Endodermal cell (in vitro differentiated cells): ENCODE data around the gene DOCK9. TPM values are rescaled to one million over a fixed set of nuclear protein-coding genes. Genes with fewer than 3 reads are reported as not detected.
A peak's percentile ranks its signal among the peaks of the same experiment; 100 is the strongest.

Source experiments
- DNase-seq: peaks from one replicate; pipeline ENCODE4 v3.0.0-alpha.2; 2017
- H3K27ac ChIP-seq: 2 replicates; pipeline ENCODE4 v1.5.1; 2013; ENCODE audit warnings: mild to moderate bottlenecking, low read depth, low read length, moderate library complexity
- H3K27me3 ChIP-seq: 2 replicates; pipeline ENCODE4 v1.6.1; 2013; ENCODE audit warnings: mild to moderate bottlenecking, low read length, moderate library complexity; ENCODE audit not compliant: insufficient read depth, control insufficient read depth, poor library complexity, severe bottlenecking
- H3K36me3 ChIP-seq: 2 replicates; pipeline ENCODE4 v1.7.0; 2013; ENCODE audit warnings: mild to moderate bottlenecking, low read length, moderate library complexity; ENCODE audit not compliant: control insufficient read depth, insufficient read depth
- H3K4me1 ChIP-seq: one replicate; pipeline ENCODE4 v1.7.0; 2013; ENCODE audit warnings: low read length; ENCODE audit not compliant: control insufficient read depth, insufficient read depth
- H3K4me3 ChIP-seq: 2 replicates; pipeline ENCODE4 v1.5.1; 2013; ENCODE audit warnings: mild to moderate bottlenecking, low read length, moderate library complexity
- H3K9ac ChIP-seq: 2 replicates; pipeline ENCODE4 v1.6.1; 2013; ENCODE audit warnings: mild to moderate bottlenecking, low read length, moderate library complexity; ENCODE audit not compliant: poor library complexity, severe bottlenecking; ENCODE audit errors: extremely low read depth
- H3K9me3 ChIP-seq: 2 replicates; pipeline ENCODE4 v1.6.1; 2013; ENCODE audit warnings: mild to moderate bottlenecking, low read length, moderate library complexity; ENCODE audit not compliant: control insufficient read depth
- H3K27ac Mint-ChIP-seq: 2 replicates; pipeline ENCODE4 v1.8.0; 2020; ENCODE audit warnings: mixed read lengths
- H3K27me3 Mint-ChIP-seq: 2 replicates; pipeline ENCODE4 v1.8.0; 2021; ENCODE audit warnings: mild to moderate bottlenecking, mixed read lengths; ENCODE audit not compliant: insufficient read depth
- H3K36me3 Mint-ChIP-seq: 2 replicates; pipeline ENCODE4 v1.8.0; 2020; ENCODE audit warnings: low read depth, mixed read lengths
- H3K4me1 Mint-ChIP-seq: 2 replicates; pipeline ENCODE4 v1.8.0; 2020; ENCODE audit warnings: mixed read lengths
- H3K4me3 Mint-ChIP-seq: 2 replicates; pipeline ENCODE4 v1.8.0; 2020; ENCODE audit warnings: mild to moderate bottlenecking, moderate library complexity, mixed read lengths
- H3K9me3 Mint-ChIP-seq: 2 replicates; pipeline ENCODE4 v1.8.0; 2020; ENCODE audit warnings: mild to moderate bottlenecking, mixed read lengths
- WGBS, 2 experiments: methylation state at CpG; one replicate each; pipeline versions ENCODE4 v1.1.5 to v1.1.7; 2013; ENCODE audit warnings: missing lambda C conversion rate in 2 of 2, mixed read lengths in 1 of 2; ENCODE audit not compliant: insufficient coverage in 1 of 2, insufficient read length in 1 of 2; 5-methylcytosine and 5-hydroxymethylcytosine counted together
- total RNA-seq, 2 donors: library from RNA; stranded (reverse); fragmentation: NEBNext Ultra II Directional in 1 of 2; extraction: Animal tissue kit (Norgen Biotek cat#: 25700) in 1 of 2; gene quantifications; 2 replicates in 1 of 2; 3 replicates in 1 of 2; pipeline ENCODE4 v1.2.1, GENCODE V29; 2021
- TF ChIP-seq, protein P1 (sequence below): fragments of 200-600 bp; sonication (generic); conservative IDR thresholded peaks from 2 replicates; pipeline ENCODE4 v1.5.0; 2021; ENCODE audit warnings: antibody characterized with exemption, mild to moderate bottlenecking

DOCK9 gene
- total RNA-seq, 2 donors from 2014 or later, result 15.6 to 22.5 TPM

DNA sequence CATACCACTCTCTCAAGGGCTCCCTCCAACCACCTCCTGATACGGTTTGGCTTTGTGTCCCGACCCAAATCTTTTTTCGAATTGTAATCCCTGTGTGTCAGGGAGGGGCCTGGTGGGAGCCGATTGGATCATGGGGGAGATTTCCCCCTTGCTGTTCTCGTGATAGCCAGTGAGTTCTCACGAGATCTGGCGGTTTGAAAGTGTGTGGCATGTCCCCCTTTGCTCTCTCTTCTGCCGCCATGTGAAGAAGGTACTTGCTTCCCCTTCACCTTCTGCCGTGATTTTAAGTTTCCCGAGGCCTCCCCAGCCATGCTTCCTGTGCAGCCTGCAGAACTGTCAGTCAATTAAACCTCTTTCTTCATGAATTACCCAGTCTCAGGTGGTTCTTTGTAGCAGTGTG, 190.7 kb downstream of the DOCK9 start:
- TF ChIP-seq, protein P1, sequence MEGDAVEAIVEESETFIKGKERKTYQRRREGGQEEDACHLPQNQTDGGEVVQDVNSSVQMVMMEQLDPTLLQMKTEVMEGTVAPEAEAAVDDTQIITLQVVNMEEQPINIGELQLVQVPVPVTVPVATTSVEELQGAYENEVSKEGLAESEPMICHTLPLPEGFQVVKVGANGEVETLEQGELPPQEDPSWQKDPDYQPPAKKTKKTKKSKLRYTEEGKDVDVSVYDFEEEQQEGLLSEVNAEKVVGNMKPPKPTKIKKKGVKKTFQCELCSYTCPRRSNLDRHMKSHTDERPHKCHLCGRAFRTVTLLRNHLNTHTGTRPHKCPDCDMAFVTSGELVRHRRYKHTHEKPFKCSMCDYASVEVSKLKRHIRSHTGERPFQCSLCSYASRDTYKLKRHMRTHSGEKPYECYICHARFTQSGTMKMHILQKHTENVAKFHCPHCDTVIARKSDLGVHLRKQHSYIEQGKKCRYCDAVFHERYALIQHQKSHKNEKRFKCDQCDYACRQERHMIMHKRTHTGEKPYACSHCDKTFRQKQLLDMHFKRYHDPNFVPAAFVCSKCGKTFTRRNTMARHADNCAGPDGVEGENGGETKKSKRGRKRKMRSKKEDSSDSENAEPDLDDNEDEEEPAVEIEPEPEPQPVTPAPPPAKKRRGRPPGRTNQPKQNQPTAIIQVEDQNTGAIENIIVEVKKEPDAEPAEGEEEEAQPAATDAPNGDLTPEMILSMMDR, result no peak

DNA sequence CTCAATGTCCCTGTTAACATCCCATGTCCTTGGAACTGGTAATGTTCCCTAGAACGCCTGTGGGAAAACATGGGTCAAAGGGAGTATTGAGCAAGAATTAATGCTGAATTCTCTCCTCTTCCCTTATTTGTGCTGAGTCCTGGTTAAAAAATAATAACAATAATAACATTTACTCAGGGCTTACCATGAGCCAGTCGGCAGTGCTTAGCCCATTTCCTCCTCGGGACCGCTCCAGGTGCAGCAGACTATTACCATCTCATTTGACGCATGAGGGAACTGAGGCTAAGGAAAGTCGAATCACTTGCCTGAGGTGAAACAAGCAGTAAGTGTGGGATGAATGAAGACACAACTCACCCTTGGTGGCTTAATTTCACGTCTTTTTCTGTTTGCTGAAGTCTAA, 191.8 kb downstream of the DOCK9 start:
- Histone ChIP-seq H3K27ac (no peak overlapping the region), H3K36me3 (no peaks in the 10 kb centered on the region), H3K9ac (no peak overlapping the region), H3K4me1 (no peaks in the 10 kb centered on the region), H3K4me3 (no peak overlapping the region), H3K9me3 (no peaks in the 10 kb centered on the region), H3K27me3 (peaks cover 10% of the 10 kb centered on the region)
- H3K36me3 Mint-ChIP-seq, result no peaks in the 10 kb centered on the region
- no peak overlapping the region for H3K27ac Mint-ChIP-seq
- peaks cover 9% of the 10 kb centered on the region for H3K27me3 Mint-ChIP-seq
- no peak overlapping the region for H3K4me3 Mint-ChIP-seq
- 92 to 98% methylated on average over 7 of the region's 7 CpGs for WGBS, 2 experiments
- H3K4me1 Mint-ChIP-seq, result no peaks in the 10 kb centered on the region
- TF ChIP-seq, protein P1, result no peak
- no peaks in the 10 kb centered on the region for H3K9me3 Mint-ChIP-seq
- DNase-seq, result no peak

More for the DNA sequence above, 190.7 kb downstream of the DOCK9 start:
- H3K9me3 ChIP-seq, result no peaks in the 10 kb centered on the region
- no peak overlapping the region for H3K4me3 Mint-ChIP-seq
- no peaks in the 10 kb centered on the region for H3K36me3 ChIP-seq
- 90 to 98% methylated on average over 8 to 10 of the region's 10 CpGs for WGBS, 2 experiments
- H3K4me1 Mint-ChIP-seq, result no peaks in the 10 kb centered on the region
- no peaks in the 10 kb centered on the region for H3K9me3 Mint-ChIP-seq
- no peak overlapping the region for H3K27ac Mint-ChIP-seq
- no peak overlapping the region for H3K4me3 ChIP-seq
- peaks cover 10% of the 10 kb centered on the region for H3K27me3 ChIP-seq
- H3K4me1 ChIP-seq, result no peaks in the 10 kb centered on the region
- peak; percentile 30 for DNase-seq
- H3K27me3 Mint-ChIP-seq, result peaks cover 9% of the 10 kb centered on the region
- no peak overlapping the region for H3K9ac ChIP-seq
- no peak overlapping the region for H3K27ac ChIP-seq
- H3K36me3 Mint-ChIP-seq, result no peaks in the 10 kb centered on the region

DNA sequence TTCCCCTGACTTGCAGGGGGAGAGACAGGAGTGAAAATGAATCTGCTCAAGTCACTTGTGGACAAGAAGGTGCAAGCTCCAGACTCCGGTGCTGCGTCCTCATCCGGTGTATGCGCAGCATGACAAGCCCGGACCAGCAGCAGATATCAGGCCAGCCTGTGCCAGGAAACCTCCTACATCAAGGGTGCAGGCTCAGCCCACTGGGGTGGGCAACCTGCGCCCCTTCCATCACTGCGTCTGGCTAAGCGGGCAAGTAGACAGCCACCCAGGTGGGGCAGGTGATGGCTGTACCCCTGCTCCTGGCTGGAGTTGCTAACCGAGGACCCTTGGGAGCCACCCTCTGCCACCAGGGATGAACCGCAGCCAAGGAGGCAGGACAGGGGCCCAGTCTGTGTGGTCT, 192.5 kb downstream of the DOCK9 start:
- H3K4me1 ChIP-seq, result no peaks in the 10 kb centered on the region
- no peak overlapping the region for H3K4me3 Mint-ChIP-seq
- no peak overlapping the region for H3K27ac ChIP-seq
- 90 to 96% methylated on average over 7 to 10 of the region's 10 CpGs for WGBS, 2 experiments
- TF ChIP-seq, protein P1, result no peak
- no peaks in the 10 kb centered on the region for H3K4me1 Mint-ChIP-seq
- no peaks in the 10 kb centered on the region for H3K36me3 ChIP-seq
- no peaks in the 10 kb centered on the region for H3K36me3 Mint-ChIP-seq
- no peaks in the 10 kb centered on the region for H3K9me3 ChIP-seq
- no peak for DNase-seq
- peaks cover 9% of the 10 kb centered on the region for H3K27me3 Mint-ChIP-seq
- H3K9ac ChIP-seq, result no peak overlapping the region
- H3K9me3 Mint-ChIP-seq, result no peaks in the 10 kb centered on the region
- H3K27ac Mint-ChIP-seq, result no peak overlapping the region
- no peak overlapping the region for H3K4me3 ChIP-seq
- peaks cover 10% of the 10 kb centered on the region for H3K27me3 ChIP-seq
